Smooth muscle cell (in vitro differentiated cells): ENCODE measurements around the gene SSH3. TPM values are rescaled to one million over a fixed set of nuclear protein-coding genes. Genes with fewer than 3 reads are reported as not detected.

ENCODE experiments used
- DNase-seq: peaks from one replicate; lab custom pipeline; 2025; ENCODE audit not compliant: unreplicated experiment; lab: John Stamatoyannopoulos, UW
- H2AFZ ChIP-seq: fragments of 200-600 bp; sonication (generic); 2 replicates; pipeline ENCODE4 v1.6.0; 2016; ENCODE audit warnings: antibody characterized with exemption, low read depth, mild to moderate bottlenecking
- H3F3A ChIP-seq: fragments of 200-600 bp; sonication (generic); 2 replicates; pipeline ENCODE4 v1.6.0; 2017; ENCODE audit warnings: antibody characterized with exemption, low read depth
- H3K27ac ChIP-seq: fragments of 200-600 bp; sonication (generic); 2 replicates; pipeline ENCODE4 v1.5.1; 2016; ENCODE audit warnings: low read depth, mild to moderate bottlenecking
- H3K27me3 ChIP-seq: fragments of 200-600 bp; sonication (generic); 2 replicates; pipeline ENCODE4 v1.6.1; 2016; ENCODE audit warnings: low read depth, mild to moderate bottlenecking
- H3K36me3 ChIP-seq: fragments of 200-600 bp; sonication (generic); 2 replicates; pipeline ENCODE4 v1.5.1; 2016; ENCODE audit warnings: low read depth
- H3K4me1 ChIP-seq: fragments of 200-600 bp; sonication (generic); 2 replicates; pipeline ENCODE4 v1.5.1; 2016; ENCODE audit warnings: low read depth
- H3K4me2 ChIP-seq: fragments of 200-600 bp; sonication (generic); 2 replicates; pipeline ENCODE4 v1.6.0; 2016; ENCODE audit warnings: mild to moderate bottlenecking
- H3K4me3 ChIP-seq: fragments of 200-600 bp; sonication (generic); 2 replicates; pipeline ENCODE4 v1.5.1; 2016; ENCODE audit warnings: mild to moderate bottlenecking
- H3K79me2 ChIP-seq: fragments of 200-600 bp; sonication (generic); 2 replicates; pipeline ENCODE4 v1.6.0; 2016; ENCODE audit warnings: low read depth, mild to moderate bottlenecking
- H3K9ac ChIP-seq: fragments of 200-600 bp; sonication (generic); 2 replicates; pipeline ENCODE4 v1.6.0; 2016; ENCODE audit warnings: low read depth
- H3K9me3 ChIP-seq: fragments of 200-600 bp; sonication (generic); replicated peaks from 2 replicates; pipeline ENCODE4 v1.5.1; 2016; ENCODE audit warnings: low read depth
- H4K20me1 ChIP-seq: fragments of 200-600 bp; sonication (generic); 2 replicates; pipeline ENCODE4 v1.6.0; 2016; ENCODE audit warnings: low read depth
- WGBS: methylation state at CpG from one replicate; pipeline ENCODE4 v1.1.7; 2016; ENCODE audit warnings: low lambda C conversion rate; 5-methylcytosine and 5-hydroxymethylcytosine counted together
- polyA plus RNA-seq: library from polyadenylated mRNA; unstranded; fragments of >200 nt; fragmentation: Nextera tagmentation; extraction: Ambion mirVana; gene quantifications from 2 replicates; pipeline ENCODE4 v1.2.1, GENCODE V29; 2016
- total RNA-seq: library from RNA; depleted of rRNA; stranded (reverse); fragments of >200 nt; gene quantifications from 2 replicates; pipeline ENCODE4 v1.2.3, GENCODE V29; 2014
- TF ChIP-seq, protein P1 (sequence below): fragments of 200-600 bp; sonication (generic); IDR thresholded peaks from 2 replicates; pipeline ENCODE4 v1.5.1; 2017; ENCODE audit warnings: borderline replicate concordance, mild to moderate bottlenecking, antibody characterized with exemption; ENCODE audit not compliant: insufficient read depth, poor library complexity, severe bottlenecking

Gene SSH3
- total and polyA plus RNA-seq, 2 experiments from 2014 or later, result 23.9 to 29.3 TPM

DNA sequence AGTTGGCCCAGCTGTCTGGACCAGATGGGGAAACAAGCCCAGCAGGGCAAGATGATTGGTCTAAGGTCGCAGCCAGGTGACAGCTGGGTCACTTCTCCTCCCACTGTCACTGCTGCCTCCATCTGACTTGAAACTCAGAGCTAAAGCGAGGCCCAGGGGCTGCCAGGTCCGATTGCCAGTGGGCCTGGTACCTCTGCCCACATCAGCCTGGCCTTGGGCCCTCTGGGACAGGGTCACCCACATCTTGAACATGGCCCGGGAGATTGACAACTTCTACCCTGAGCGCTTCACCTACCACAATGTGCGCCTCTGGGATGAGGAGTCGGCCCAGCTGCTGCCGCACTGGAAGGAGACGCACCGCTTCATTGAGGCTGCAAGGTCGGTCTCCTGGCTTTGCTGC lies 5.8 kb downstream of the SSH3 start:
- WGBS, result 98% methylated on average over 11 of the region's 11 CpGs
- Histone ChIP-seq H3K79me2 (no peaks in the 10 kb centered on the region), H3F3A (no peaks in the 10 kb centered on the region), H3K36me3 (no peaks in the 10 kb centered on the region), H3K4me1 (no peaks in the 10 kb centered on the region), H3K9me3 (no peaks in the 10 kb centered on the region), H3K27me3 (no peaks in the 10 kb centered on the region), H3K9ac (no peak overlapping the region), H4K20me1 (no peaks in the 10 kb centered on the region), H3K27ac (no peak overlapping the region), H3K4me2 (no peak overlapping the region), H2AFZ (no peak overlapping the region), H3K4me3 (no peak overlapping the region)
- no peak for DNase-seq
- TF ChIP-seq, protein P1, sequence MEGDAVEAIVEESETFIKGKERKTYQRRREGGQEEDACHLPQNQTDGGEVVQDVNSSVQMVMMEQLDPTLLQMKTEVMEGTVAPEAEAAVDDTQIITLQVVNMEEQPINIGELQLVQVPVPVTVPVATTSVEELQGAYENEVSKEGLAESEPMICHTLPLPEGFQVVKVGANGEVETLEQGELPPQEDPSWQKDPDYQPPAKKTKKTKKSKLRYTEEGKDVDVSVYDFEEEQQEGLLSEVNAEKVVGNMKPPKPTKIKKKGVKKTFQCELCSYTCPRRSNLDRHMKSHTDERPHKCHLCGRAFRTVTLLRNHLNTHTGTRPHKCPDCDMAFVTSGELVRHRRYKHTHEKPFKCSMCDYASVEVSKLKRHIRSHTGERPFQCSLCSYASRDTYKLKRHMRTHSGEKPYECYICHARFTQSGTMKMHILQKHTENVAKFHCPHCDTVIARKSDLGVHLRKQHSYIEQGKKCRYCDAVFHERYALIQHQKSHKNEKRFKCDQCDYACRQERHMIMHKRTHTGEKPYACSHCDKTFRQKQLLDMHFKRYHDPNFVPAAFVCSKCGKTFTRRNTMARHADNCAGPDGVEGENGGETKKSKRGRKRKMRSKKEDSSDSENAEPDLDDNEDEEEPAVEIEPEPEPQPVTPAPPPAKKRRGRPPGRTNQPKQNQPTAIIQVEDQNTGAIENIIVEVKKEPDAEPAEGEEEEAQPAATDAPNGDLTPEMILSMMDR, result no peak

DNA sequence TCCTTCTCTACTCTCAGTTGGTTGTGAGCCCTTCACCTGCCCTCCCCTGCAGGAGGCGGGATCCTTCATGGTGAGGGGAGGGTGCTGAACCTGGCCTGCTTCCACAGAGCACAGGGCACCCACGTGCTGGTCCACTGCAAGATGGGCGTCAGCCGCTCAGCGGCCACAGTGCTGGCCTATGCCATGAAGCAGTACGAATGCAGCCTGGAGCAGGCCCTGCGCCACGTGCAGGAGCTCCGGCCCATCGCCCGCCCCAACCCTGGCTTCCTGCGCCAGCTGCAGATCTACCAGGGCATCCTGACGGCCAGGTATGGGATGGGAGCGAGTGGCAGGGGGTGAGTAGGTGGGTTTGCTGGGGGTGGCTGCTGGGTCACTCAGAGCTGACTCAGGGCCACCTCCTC lies 6.3 kb downstream of the SSH3 start:
- no peak overlapping the region for H3K4me2 ChIP-seq
- no peaks in the 10 kb centered on the region for H3K9me3 ChIP-seq
- no peaks in the 10 kb centered on the region for H4K20me1 ChIP-seq
- no peaks in the 10 kb centered on the region for H3F3A ChIP-seq
- no peaks in the 10 kb centered on the region for H3K27me3 ChIP-seq
- H3K27ac ChIP-seq, result no peak overlapping the region
- WGBS, result 98% methylated on average over 11 of the region's 14 CpGs
- no peaks in the 10 kb centered on the region for H3K79me2 ChIP-seq
- TF ChIP-seq, protein P1, result no peak
- no peak overlapping the region for H2AFZ ChIP-seq
- no peaks in the 10 kb centered on the region for H3K36me3 ChIP-seq
- H3K4me1 ChIP-seq, result no peaks in the 10 kb centered on the region
- no peak overlapping the region for H3K4me3 ChIP-seq
- no peak for DNase-seq
- no peak overlapping the region for H3K9ac ChIP-seq

DNA sequence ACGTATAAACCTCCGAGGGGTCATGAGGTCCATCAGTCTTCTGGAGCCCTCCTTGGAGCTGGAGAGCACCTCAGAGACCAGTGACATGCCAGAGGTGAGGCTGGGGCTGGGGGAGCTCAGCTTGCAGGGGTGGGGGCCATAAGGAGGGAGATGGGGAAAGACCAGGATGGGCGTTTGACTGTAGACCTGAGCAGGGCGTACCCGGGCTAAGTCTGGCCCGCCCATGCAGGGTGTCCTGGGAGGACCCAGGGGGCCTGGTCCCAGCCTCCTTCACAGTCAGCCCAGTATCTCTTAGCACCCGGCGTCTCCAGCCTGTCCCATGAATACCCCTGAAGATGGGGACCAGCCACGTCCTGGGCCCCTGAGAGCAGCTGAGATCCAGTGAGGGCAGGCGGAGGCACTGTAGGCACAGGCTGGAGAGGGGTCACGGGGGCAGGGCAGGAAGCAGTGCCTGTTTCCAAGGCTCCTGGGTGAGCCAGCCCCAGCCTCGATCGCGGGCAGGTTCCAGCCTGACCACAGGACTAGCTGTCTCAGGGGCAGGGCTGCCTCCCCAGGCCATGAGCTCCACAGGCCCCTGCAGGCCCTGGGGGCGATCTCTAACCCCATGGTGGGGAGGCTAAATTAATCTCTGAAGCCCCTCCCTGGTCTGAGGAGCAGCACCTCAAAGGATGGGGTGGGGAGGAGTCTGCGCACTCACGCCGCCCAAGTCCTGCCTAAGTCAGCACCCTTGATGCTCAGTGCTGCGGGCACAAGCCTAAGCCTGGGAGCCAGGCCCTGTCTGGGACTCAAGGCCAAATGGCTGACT lies 7.1 kb downstream of the SSH3 start:
- Histone ChIP-seq H3K27me3 (no peaks in the 10 kb centered on the region), H2AFZ (no peak overlapping the region), H3K9me3 (no peaks in the 10 kb centered on the region), H3K27ac (no peak overlapping the region), H3K36me3 (no peaks in the 10 kb centered on the region), H3K4me3 (no peak overlapping the region), H3K4me2 (no peak overlapping the region), H3K9ac (no peak overlapping the region), H4K20me1 (no peaks in the 10 kb centered on the region), H3F3A (no peaks in the 10 kb centered on the region), H3K79me2 (no peaks in the 10 kb centered on the region), H3K4me1 (no peaks in the 10 kb centered on the region)
- DNase-seq, result no peak
- TF ChIP-seq, protein P1, result no peak
- WGBS, result 93% methylated on average over 19 of the region's 19 CpGs
